GM19395 (cell line): ENCODE results near the gene WIPF2.

Source experiments
- ATAC-seq: cut with Tn5 transposase; IDR thresholded peaks from one replicate; pipeline ENCODE4 v1.9.1; 2021; ENCODE audit warnings: mild to moderate bottlenecking, moderate library complexity; ENCODE audit not compliant: unreplicated experiment

The WIPF2 gene

GRCh38 chr17:40244255-40244654 is 25.2 kb downstream of the WIPF2 start:
- no peak for ATAC-seq

- no peak for ATAC-seq
Observed at GRCh38 chr17:40247926-40248495, 28.9 kb downstream of the WIPF2 start.

- no peak for ATAC-seq
Observed at GRCh38 chr17:40248507-40248906, 29.4 kb downstream of the WIPF2 start.

- no peak for ATAC-seq
Observed at GRCh38 chr17:40251576-40251975, 32.5 kb downstream of the WIPF2 start.

GRCh38 chr17:40253565-40253964 is 34.5 kb downstream of the WIPF2 start:
- no peak for ATAC-seq

GRCh38 chr17:40259505-40259904 is 40.4 kb downstream of the WIPF2 start:
- ATAC-seq, result no peak

GRCh38 chr17:40260528-40260927 is 41.4 kb downstream of the WIPF2 start:
- no peak for ATAC-seq

- no peak for ATAC-seq
Observed at GRCh38 chr17:40264458-40265185, 45.5 kb downstream of the WIPF2 start.

GRCh38 chr17:40265337-40265736 is 46.2 kb downstream of the WIPF2 start:
- ATAC-seq, result no peak

GRCh38 chr17:40266882-40267281 is 47.8 kb downstream of the WIPF2 start:
- ATAC-seq, result no peak

GRCh38 chr17:40268141-40268712 is 49.1 kb downstream of the WIPF2 start:
- ATAC-seq, result no peak

- no peak for ATAC-seq
Observed at GRCh38 chr17:40278414-40278813, 59.3 kb downstream of the WIPF2 start.

GRCh38 chr17:40279402-40279801 is 60.3 kb downstream of the WIPF2 start:
- no peak for ATAC-seq

GRCh38 chr17:40281663-40282062 is 62.6 kb downstream of the WIPF2 start:
- no peak for ATAC-seq

GRCh38 chr17:40283662-40284061 is 64.6 kb downstream of the WIPF2 start:
- ATAC-seq, result no peak

- no peak for ATAC-seq
Observed at GRCh38 chr17:40284085-40284713, 65.1 kb downstream of the WIPF2 start.

GRCh38 chr17:40286473-40286872 is 67.4 kb downstream of the WIPF2 start:
- no peak for ATAC-seq

- ATAC-seq, result no peak
Observed at GRCh38 chr17:40287159-40287493, 68.0 kb downstream of the WIPF2 start.

- peak; percentile 94 for ATAC-seq
Observed at GRCh38 chr17:40287494-40288369, 68.6 kb downstream of the WIPF2 start, which contains the start of gene CDC6. TSS of gene CDC6 (plus strand) at chr17:40287879. CDS start at chr17:40289421, 1,542 bp downstream.

GRCh38 chr17:40290629-40291280 is 71.7 kb downstream of the WIPF2 start:
- no peak for ATAC-seq
